Pancreas (tissue), 10 donors: Measurements from ENCODE around the gene RAB27B. TPM values are rescaled to one million over a fixed set of nuclear protein-coding genes. Genes with fewer than 3 reads are reported as not detected.

ENCODE experiments used
- ATAC-seq, 4 donors: fragments of 200-7000 bp; cut with Tn5 transposase; one replicate each; pipeline versions ENCODE4 v1.8.0 to v1.9.1; 2020; ENCODE audit warnings: mild to moderate bottlenecking in 4 of 4, moderate library complexity in 4 of 4
- DNase-seq, 6 donors: peaks; one replicate each; pipeline ENCODE4 v3.0.0-alpha.2; 2020
- FAIRE-seq: peaks from 2 replicates; lab custom pipeline; 2012; peaks lifted over from hg19 to GRCh38; lab: Jason Lieb, UNC
- H3K27ac ChIP-seq, 4 donors: fragments of 200-600 bp; sonication (generic); 1 replicate in 3 of 4; 2 replicates in 1 of 4; pipeline versions ENCODE4 v1.5.0 to v1.8.0; 2020
- H3K27me3 ChIP-seq, 4 donors: fragments of 200-600 bp; one replicate each; pipeline ENCODE4 v1.8.0; 2021
- H3K36me3 ChIP-seq, 3 donors: fragments of 200-600 bp; sonication (generic) in 1 of 3; one replicate each; pipeline versions ENCODE4 v1.5.0 to v1.8.0; 2020 to 2021
- H3K4me1 ChIP-seq, 3 donors: fragments of 200-600 bp; one replicate each; pipeline ENCODE4 v1.8.0; 2021
- H3K4me3 ChIP-seq, 4 donors: fragments of 200-600 bp; sonication (generic) in 2 of 4; one replicate each; pipeline versions ENCODE4 v1.5.0 to v1.8.0; 2020 to 2021
- H3K9me3 ChIP-seq, 4 donors: fragments of 200-600 bp; one replicate each; pipeline ENCODE4 v1.8.0; 2021
- WGBS, 2 donors: extraction: QIAGEN DNeasy Blood & Tissue Kit; methylation state at CpG; one replicate each; pipeline ENCODE4 v1.1.7; 2013; 5-methylcytosine and 5-hydroxymethylcytosine counted together
- intact Hi-C, 3 donors: fragments of 100-400 bp; cut with DNase I; formaldehyde crosslinking; loops; one replicate each; pipeline versions ENCODE4 v1.11.1 to v1.14.2; 2022
- polyA plus RNA-seq, 2 donors: library from polyadenylated mRNA; stranded (reverse); fragments of 200-250 nt; gene quantifications; one replicate each; pipeline ENCODE4 v1.2.3, GENCODE V29; 2013
- total RNA-seq, 6 donors: library from RNA; stranded (reverse); fragmentation: NEBNext Ultra II Directional in 4 of 6; extraction: Animal tissue kit (Norgen Biotek cat#: 25700) in 4 of 6; gene quantifications; one replicate each; pipeline versions ENCODE4 v1.2.1 to v1.2.4, GENCODE V29; 2021 to 2023
- TF ChIP-seq, protein P1 (sequence below), 4 donors: fragments of 200-600 bp; sonication (generic) in 3 of 4; IDR thresholded peaks; one replicate each; pipeline versions ENCODE4 v1.5.0 to v1.8.0; 2021; ENCODE audit warnings: antibody characterized with exemption in 4 of 4
- donor health status: healthy with polysubstance abuse.
- donor health status: DM: no; HTN: no; CAD: no; lungs with moderate emphysema.
- donor health status: DM: no; HTN: no; CAD: no.
- donor health status: control.
- donor health status: control.
- donor health status: Bipolar disorder and iron deficiency.
- donor health status: DM: yes; HTN: yes; CAD: no.
- donor health status: DM: no; HTN: no; CAD: no.
- donor health status: DM: no; HTN: no; CAD: no.
- donor health status: DM: yes; HTN: yes; CAD: no.

Gene RAB27B
- total and polyA plus RNA-seq, 8 donors, result 0.61 to 12.9 (median 5.9) TPM

DNA sequence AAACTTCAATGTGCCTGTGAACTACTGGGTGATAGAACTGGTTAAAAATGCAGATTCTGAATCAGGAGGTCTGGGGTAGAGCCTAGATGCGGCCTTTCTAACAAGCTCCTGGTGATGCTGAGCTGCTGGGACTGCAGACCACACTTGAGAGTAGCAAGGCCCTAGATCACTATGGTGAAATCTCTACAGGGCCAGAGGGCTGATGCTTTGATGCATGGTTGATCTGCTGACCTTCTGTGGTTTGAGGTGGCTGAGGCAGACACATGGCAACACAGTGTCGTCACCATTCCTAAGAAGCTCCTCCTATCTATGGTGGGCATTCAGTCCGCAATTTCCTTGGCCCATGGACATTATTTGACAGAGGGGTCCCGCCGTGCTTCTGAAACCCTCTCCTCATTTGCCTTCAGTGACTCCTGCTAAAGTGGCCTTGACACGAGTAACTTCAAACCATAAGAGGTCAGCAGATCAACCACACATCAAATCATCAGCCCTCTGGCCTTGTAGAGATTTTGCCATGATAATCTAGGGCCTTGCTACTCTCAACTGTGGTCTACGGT is 111.2 kb downstream of the RAB27B start:
- WGBS, 2 donors, result 87 to 88% methylated on average over 7 of the region's 7 CpGs
- no peak for DNase-seq
- Histone ChIP-seq H3K9me3 (no peaks in the 10 kb centered on the region), H3K4me3 (no peak overlapping the region), H3K27ac (no peak overlapping the region), H3K36me3 (no peaks in the 10 kb centered on the region), H3K27me3 (no peaks in the 10 kb centered on the region), H3K4me1 (no peaks in the 10 kb centered on the region)
- TF ChIP-seq, protein P1, sequence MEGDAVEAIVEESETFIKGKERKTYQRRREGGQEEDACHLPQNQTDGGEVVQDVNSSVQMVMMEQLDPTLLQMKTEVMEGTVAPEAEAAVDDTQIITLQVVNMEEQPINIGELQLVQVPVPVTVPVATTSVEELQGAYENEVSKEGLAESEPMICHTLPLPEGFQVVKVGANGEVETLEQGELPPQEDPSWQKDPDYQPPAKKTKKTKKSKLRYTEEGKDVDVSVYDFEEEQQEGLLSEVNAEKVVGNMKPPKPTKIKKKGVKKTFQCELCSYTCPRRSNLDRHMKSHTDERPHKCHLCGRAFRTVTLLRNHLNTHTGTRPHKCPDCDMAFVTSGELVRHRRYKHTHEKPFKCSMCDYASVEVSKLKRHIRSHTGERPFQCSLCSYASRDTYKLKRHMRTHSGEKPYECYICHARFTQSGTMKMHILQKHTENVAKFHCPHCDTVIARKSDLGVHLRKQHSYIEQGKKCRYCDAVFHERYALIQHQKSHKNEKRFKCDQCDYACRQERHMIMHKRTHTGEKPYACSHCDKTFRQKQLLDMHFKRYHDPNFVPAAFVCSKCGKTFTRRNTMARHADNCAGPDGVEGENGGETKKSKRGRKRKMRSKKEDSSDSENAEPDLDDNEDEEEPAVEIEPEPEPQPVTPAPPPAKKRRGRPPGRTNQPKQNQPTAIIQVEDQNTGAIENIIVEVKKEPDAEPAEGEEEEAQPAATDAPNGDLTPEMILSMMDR (IDR thresholded peaks at IDR 0.05), result no peak
- FAIRE-seq, result no peak
- no peak for ATAC-seq
- intact Hi-C loops, result no loop called here

- TF ChIP-seq, protein P1 (IDR thresholded peaks at IDR 0.05), result no peak
- 65 to 76% methylated on average over 4 of the region's 4 CpGs for WGBS, 2 donors
- ATAC-seq, result no peak
- Histone ChIP-seq H3K27ac (no peak overlapping the region), H3K36me3 (no peaks in the 10 kb centered on the region), H3K4me1 (peaks cover 5 to 20% (median 16%) of the 10 kb centered on the region in 3 donors), H3K4me3 (no peak overlapping the region), H3K27me3 (no peaks in the 10 kb centered on the region), H3K9me3 (no peaks in the 10 kb centered on the region)
- DNase-seq, result no peak
- no peak for FAIRE-seq
- intact Hi-C loops, result no loop called here
Observed at GRCh38 chr18:54942144-54942543, 113.9 kb downstream of the RAB27B start.

- DNase-seq (no peak), ATAC-seq (no peak), FAIRE-seq (no peak)
- Histone ChIP-seq H3K4me1 (peaks cover 9 to 24% (median 20%) of the 10 kb centered on the region in 3 donors), H3K4me3 (no peak overlapping the region), H3K27me3 (no peaks in the 10 kb centered on the region), H3K27ac (no peak overlapping the region), H3K9me3 (no peaks in the 10 kb centered on the region), H3K36me3 (no peaks in the 10 kb centered on the region)
- TF ChIP-seq, protein P1 (IDR thresholded peaks at IDR 0.05), result no peak
- intact Hi-C loops, result no loop called here
- WGBS, 2 donors, result 98 to 100% methylated on average over 3 of the region's 3 CpGs
Observed at GRCh38 chr18:54942569-54942968, 114.3 kb downstream of the RAB27B start.

Other genes starting within 250 kb of the RAB27B start
- gene DYNAP, start 237.2 kb upstream of the RAB27B start, total RNA-seq, result not detected
- gene DYNAP, start 237.2 kb upstream of the RAB27B start, polyA plus RNA-seq, result not detected
- gene CCDC68, start 131.0 kb downstream of the RAB27B start, total RNA-seq, result 1 to 10 TPM in 3 of 6 donors, under 1 TPM in 3; 0.79 to 5.0 (median 1.2) TPM
- gene CCDC68, start 131.0 kb downstream of the RAB27B start, polyA plus RNA-seq, result 1 to 10 TPM; 1.1 to 3.9 TPM